ENCODE data around the gene NRSN2.
"Not testable (repeated sequence)": the region's sequence is repeated elsewhere in the genome, so short reads cannot be mapped to it uniquely, and the experiment has no call there.

NRSN2 gene

DNA sequence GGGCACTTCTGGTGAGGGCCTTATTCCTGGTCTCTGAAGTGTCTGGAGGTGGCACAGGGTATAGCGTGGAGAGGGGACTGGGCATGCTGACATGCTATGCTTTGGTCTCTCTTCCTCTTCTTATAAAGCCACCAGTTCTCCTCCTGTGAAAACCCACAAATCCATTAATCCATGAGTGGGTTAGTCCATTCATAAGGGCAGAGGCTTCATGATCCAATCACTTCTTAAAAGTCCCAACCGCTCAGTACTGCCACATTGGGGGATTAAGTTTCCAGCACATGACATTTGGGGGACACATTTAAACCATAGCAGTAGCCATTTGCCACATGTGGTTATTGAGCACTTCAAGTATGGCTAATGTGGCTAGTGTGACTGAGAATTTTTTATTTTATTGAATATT is 29.8 kb downstream of the NRSN2 start:
- no peak overlapping the region for H3K27ac ChIP-seq
- TF ChIP-seq, protein P1, sequence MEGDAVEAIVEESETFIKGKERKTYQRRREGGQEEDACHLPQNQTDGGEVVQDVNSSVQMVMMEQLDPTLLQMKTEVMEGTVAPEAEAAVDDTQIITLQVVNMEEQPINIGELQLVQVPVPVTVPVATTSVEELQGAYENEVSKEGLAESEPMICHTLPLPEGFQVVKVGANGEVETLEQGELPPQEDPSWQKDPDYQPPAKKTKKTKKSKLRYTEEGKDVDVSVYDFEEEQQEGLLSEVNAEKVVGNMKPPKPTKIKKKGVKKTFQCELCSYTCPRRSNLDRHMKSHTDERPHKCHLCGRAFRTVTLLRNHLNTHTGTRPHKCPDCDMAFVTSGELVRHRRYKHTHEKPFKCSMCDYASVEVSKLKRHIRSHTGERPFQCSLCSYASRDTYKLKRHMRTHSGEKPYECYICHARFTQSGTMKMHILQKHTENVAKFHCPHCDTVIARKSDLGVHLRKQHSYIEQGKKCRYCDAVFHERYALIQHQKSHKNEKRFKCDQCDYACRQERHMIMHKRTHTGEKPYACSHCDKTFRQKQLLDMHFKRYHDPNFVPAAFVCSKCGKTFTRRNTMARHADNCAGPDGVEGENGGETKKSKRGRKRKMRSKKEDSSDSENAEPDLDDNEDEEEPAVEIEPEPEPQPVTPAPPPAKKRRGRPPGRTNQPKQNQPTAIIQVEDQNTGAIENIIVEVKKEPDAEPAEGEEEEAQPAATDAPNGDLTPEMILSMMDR (conservative IDR thresholded peaks at IDR 0.05): no peak
- TF ChIP-seq ZFX (IDR thresholded peaks at IDR 0.05): no peak

DNA sequence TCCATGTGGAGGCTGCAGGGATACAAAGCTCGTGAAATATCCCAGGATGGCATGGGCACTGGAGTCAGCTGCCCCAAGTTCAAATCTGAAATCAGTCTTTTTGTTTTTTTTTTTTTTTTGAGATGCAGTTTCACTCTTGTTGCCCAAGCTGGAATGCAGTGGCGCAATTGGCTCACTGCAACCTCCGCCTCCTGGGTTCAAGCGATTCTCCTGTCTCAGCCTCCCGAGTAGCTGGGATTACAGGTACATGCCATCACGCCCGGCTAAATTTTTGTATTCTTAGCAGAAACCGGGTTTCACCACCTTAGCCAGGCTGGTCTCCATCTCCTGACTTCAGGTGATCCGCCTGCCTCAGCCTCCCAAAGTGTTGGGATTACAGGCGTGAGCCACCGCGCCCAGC is 30.7 kb downstream of the NRSN2 start:
- not testable (repeated sequence) for H3K27ac ChIP-seq

DNA sequence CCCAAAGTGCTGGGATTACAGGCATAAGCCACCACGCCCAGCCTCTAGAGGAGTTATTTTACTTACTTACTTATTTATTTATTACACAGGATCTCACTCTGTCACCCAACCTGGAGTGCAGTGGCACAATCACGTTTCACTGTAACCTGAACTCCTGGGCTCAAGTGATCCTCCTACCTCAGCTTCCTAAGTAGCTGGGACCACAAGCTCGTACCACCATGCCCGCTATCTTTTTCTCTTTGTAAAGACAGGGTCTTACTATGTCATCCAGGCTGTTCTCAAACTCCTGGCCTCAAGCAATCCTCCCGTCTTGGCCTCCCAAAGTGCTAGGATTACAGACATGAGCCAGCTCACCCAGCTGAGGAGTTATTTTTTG is 32.0 kb downstream of the NRSN2 start:
- peak overlapping the region; percentile 97 for H3K27ac ChIP-seq
- TF ChIP-seq, protein P1 (conservative IDR thresholded peaks at IDR 0.05): no peak
- TF ChIP-seq ZFX (IDR thresholded peaks at IDR 0.05): no peak

DNA sequence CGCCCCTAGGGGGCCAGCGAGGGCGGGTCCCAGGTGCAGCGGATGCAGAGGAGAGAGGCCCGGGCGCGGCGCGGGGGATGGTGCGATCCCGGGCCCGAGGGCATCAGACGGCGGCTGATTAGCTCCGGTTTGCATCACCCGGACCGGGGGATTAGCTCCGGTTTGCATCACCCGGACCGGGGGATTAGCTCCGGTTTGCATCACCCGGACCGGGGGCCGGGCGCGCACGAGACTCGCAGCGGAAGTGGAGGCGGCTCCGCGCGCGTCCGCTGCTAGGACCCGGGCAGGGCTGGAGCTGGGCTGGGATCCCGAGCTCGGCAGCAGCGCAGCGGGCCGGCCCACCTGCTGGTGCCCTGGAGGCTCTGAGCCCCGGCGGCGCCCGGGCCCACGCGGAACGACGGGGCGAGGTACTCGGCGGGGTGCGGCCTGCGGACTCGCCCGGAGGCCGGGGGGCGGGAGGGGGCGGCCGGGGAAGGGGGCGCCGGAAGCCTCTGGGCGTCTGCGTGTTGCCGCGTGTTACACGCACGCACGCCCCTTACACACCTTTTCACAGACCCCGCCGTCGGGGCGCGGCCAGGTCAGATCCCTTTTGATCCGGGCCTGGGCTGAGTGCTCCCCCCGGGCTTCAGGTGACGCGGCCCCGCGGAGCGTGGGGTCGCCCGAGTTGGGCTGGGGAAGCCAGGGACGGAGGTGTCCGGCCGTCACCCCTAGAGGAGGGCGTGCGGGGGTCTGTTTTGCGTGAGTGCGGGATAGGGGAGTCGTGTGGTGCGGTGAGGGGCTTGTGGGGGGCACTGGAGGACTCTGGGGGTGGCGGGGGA is 34.1 kb downstream of the NRSN2 start:
- TF ChIP-seq, protein P1 (conservative IDR thresholded peaks at IDR 0.05): no peak; the same call in 1 of the 2 replicates
- TF ChIP-seq ZFX (IDR thresholded peaks at IDR 0.05): peak; percentile 78; the same call in 1 of the 2 replicates
- peak overlapping the region; percentile 97 for H3K27ac ChIP-seq

DNA sequence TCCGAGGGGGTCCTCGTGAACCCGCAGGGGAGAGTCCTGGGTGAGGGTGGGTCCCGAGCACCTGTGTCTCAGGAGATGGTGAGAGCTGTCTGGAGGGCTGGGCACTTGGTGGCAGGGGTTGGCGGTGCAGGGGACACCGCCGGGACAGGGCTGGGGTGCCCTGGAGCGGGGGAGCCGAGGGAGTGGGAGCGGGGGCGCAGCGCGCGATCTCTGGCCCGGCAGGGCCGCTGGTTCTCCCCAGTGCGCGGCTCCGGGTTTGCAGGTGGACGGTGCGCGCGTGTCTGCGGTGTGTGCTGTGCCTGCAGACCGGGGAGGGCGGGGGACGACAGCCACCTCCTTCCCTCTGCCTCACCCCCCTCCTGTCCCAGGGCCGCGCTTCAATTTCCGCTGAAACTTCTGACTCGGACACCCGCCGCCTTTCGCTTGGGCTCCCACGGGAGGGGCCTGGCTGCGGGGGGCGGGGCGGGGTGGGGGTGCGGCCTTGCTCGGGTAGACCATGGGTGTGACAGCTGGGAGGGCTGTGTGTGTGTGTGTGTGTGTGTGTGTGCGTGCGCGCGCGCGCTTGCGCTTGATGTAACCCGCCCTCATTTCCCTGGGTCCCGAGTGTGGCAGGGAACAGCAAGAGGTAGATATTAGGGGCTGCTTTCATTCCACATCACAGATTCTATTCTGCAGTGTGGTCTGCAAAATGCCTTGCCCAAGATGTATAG is 34.8 kb downstream of the NRSN2 start:
- TF ChIP-seq, protein P1 (conservative IDR thresholded peaks at IDR 0.05): no peak
- no peak for TF ChIP-seq ZFX (IDR thresholded peaks at IDR 0.05)
- peak overlapping the region; percentile 97 for H3K27ac ChIP-seq

DNA sequence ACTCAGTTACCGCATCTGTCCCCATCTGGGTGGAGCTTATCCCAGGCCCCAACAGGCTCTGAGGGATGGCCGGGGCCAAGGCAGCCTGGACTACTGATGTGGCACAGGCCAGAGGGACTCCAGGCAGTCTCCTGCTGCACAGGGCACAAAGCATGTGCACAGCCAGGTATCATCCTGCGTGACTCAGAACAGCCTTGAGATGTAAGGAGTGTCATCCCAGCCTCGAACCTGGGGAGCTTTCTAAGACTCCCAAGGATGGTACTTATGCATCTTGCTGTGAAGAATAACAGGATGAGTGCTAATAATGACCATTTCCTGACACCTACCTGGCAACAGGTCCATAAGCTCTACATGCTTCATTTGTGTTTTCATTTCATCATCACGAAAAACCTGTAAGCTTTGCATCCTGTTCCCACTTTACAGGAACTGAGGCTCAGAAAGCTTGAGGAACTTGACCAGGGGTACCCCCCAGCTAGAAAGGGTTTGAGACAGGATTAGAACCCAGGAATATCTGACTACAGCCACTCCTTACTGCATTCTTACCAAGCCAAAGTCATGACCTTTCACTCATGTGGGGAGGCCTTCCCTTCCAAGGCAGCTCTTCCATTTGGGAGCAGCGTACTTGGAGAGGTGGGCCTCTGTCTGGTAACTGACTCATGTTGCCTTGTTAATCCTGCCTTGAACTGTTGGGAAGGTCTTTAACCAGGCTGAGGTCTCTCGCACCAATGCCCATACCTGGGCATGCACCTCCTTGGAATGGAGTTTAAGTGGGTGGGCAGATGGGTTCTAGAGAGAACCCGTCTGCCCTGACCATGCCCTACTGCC is 35.6 kb downstream of the NRSN2 start:
- peak overlapping the region; percentile 97 for H3K27ac ChIP-seq

DNA sequence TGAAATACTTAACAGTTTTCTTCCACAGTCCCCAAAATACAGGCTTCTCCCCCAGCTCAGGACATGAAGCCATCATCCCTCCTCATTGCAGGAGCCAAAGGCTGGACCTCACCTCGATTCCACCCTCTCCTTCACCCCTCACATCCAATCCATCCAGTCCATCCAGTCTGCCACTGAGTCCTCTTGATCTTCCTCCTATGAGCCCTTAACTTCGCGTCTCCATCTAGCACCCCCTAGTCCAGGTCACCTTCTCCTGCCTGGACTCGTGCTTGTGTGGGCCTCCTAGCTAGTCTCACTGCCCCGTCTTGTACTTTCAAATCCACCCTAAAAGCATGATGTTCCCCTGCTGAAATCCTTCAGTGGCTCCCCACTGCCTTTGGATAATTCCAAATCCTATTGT is 37.0 kb downstream of the NRSN2 start:
- no peak for TF ChIP-seq ZFX (IDR thresholded peaks at IDR 0.05)
- TF ChIP-seq, protein P1 (conservative IDR thresholded peaks at IDR 0.05): no peak

More for the DNA sequence above, 35.6 kb downstream of the NRSN2 start:
- TF ChIP-seq, protein P1 (conservative IDR thresholded peaks at IDR 0.05): no peak
- no peak for TF ChIP-seq ZFX (IDR thresholded peaks at IDR 0.05)

More for the DNA sequence above, 37.0 kb downstream of the NRSN2 start:
- H3K27ac ChIP-seq: no peak overlapping the region

Data from C4-2B (cell line).